ENCODE measurements around the gene SH3D21. TPM values are rescaled to one million over a fixed set of nuclear protein-coding genes. Genes with fewer than 3 reads are reported as not detected.

The SH3D21 gene
- total RNA-seq, 2 donors from 2014 or later, result 7.4 to 22.8 TPM

DNA sequence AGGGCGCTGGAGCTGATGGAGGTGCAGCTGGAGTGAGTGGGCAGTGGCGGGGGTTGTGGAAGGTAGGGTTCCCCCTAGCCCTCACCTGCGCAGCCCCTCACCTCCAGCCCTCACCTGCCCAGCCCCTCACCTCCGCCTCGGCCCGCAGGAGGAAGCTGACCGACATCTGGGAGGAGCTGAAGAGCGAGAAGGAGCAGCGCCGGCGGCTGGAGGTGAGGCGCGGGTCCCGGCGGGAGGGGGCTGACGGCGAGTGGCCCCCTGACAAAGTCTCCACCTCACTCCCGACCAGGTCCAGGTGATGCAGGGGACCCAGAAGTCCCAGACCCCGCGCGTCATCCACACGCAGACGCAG, 14.6 kb downstream of the SH3D21 start:
- no peaks in the 10 kb centered on the region for H3K9me3 ChIP-seq
- intact Hi-C loops (cut with DNase I), result no loop called here
- no peaks in the 10 kb centered on the region for H3K27me3 ChIP-seq
- H3K9ac ChIP-seq (ENCODE audit: low read depth in 2 of 2, low read length in 2 of 2), result peak overlapping the region; percentile 26 to 57
- H3K36me3 ChIP-seq, result no peaks in the 10 kb centered on the region
- H3K4me1 ChIP-seq, result peaks cover 14% of the 10 kb centered on the region
- no peak for TF ChIP-seq CTCF (IDR thresholded peaks at IDR 0.05)
- no peak overlapping the region for H3K27ac ChIP-seq
- peak overlapping the region; percentile 14 for H3K4me3 ChIP-seq
- no peak for DNase-seq

DNA sequence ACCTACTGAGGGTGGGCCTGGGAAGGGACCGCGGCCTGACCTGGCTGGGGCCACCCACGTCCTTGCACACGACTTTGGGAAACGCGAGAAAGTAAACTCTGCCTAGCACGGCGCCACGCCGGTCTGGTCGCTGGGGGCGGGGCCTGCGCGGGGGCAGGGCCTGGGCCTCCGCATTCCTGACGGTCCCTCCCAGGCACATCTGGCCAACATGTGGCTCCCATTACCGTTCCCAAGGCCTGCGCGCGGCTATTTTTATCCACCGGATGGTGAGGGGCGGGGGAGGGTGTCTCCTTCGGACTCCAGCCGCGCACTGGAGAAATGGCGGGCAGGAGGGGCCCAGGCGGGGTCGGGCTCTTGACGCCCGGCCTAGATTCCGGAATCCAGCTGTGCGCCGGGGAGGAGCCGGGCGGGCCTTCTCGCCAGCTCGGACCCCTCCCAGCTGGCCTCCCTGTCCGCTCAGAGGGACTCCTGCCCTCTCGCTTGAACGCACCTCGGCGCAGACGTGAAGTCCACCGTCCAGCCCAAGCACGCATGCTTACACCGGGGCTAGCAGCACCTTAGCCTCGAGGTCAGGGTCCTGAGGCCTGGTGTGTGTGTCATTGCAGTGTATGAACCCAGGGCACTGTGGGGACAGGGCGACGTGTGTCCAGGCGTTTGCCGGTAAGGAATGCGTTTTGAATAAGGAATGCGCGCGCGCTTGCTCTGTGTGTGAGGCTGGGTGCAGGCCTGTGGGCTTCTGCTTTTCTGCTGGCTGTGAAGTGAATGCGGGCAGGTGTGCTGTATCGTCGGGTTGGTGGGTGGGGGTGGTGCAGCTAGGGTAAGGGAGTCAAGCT, 15.2 kb downstream of the SH3D21 start:
- Histone ChIP-seq H3K27me3 (no peaks in the 10 kb centered on the region), H3K4me1 (peaks cover 14% of the 10 kb centered on the region), H3K36me3 (no peaks in the 10 kb centered on the region), H3K27ac (no peak overlapping the region), H3K9me3 (no peaks in the 10 kb centered on the region), H3K9ac (ENCODE audit: low read depth in 2 of 2, low read length in 2 of 2) (peak overlapping the region; percentile 26 to 42), H3K4me3 (peak overlapping the region; percentile 14)
- peak; percentile 57 for DNase-seq
- TF ChIP-seq CTCF (IDR thresholded peaks at IDR 0.05), result no peak
- intact Hi-C loops (cut with DNase I), result no loop called here

DNA sequence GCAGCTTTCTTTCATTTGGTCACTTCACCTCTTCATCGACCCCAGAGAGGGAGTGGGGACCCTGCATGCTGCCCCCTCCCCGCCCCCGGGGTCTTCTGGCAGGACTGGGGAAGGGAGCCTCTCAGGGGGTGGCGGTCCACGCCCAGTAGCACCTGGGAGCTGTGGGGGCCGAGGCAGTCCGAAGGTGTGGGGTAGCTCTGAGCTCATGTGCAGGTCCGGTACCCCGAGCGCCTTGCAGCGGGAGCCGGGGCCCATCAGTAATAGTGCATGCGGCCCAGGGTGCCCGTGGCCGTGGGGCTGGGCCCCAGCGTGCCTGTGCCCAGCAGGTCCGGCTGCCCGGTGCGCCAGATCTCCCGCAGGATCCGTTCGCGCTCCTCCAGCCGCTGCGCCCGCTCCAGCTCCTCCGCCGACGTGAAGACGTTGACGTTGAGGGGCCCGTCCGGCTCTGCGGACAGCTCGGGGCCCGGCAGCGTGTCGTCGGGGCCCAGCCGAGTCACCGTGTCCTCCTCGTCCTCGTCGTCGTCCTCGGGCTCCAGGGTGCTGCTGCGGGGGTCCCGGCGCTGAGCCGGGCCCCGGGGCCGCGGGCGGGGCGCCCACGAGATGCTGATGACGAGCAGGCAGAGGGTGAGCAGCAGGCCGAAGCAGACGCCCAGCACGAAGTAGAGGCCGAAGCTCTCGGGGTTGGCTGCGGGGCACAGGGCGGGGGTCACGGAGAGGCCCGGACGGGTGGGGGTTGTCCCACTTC, 16.0 kb downstream of the SH3D21 start:
- peak overlapping the region; percentile 26 to 39 for H3K9ac ChIP-seq (ENCODE audit: low read depth in 2 of 2, low read length in 2 of 2)
- TF ChIP-seq CTCF (IDR thresholded peaks at IDR 0.05), result no peak
- H3K4me3 ChIP-seq, result peak overlapping the region; percentile 39
- no peak for DNase-seq
- peak overlapping the region; percentile 59 for H3K27ac ChIP-seq
- H3K4me1 ChIP-seq, result peaks cover 14% of the 10 kb centered on the region
- no peaks in the 10 kb centered on the region for H3K27me3 ChIP-seq
- H3K36me3 ChIP-seq, result no peaks in the 10 kb centered on the region
- H3K9me3 ChIP-seq, result no peaks in the 10 kb centered on the region
- intact Hi-C loops (cut with DNase I), result no loop called here

- intact Hi-C loops (cut with DNase I), result no loop called here
- Histone ChIP-seq H3K4me1 (peaks cover 14% of the 10 kb centered on the region), H3K27ac (peak overlapping the region; percentile 59), H3K27me3 (no peaks in the 10 kb centered on the region), H3K36me3 (no peaks in the 10 kb centered on the region), H3K4me3 (peak overlapping the region; percentile 39), H3K9ac (ENCODE audit: low read depth in 2 of 2, low read length in 2 of 2) (peak overlapping the region; percentile 46 to 70), H3K9me3 (no peaks in the 10 kb centered on the region)
- TF ChIP-seq CTCF (IDR thresholded peaks at IDR 0.05), result no peak
- peak; percentile 45 for DNase-seq
These were observed 16.8 kb downstream of the SH3D21 start for GRCh38 chr1:36322786-36323635.

Data from colonic mucosa (tissue), 4 donors.